WERI-Rb-1 (cell line): ENCODE results near the gene CRMP1.

Experiments
- DNase-seq: peaks from one replicate; pipeline ENCODE4 v3.0.0-alpha.2; 2020
- H3K27ac ChIP-seq: fragments of 250-450 bp; sonication (Bioruptor Pico); 2 replicates; pipeline ENCODE4 v1.5.1; 2020; ENCODE audit warnings: mild to moderate bottlenecking, moderate library complexity
- H3K27me3 ChIP-seq: fragments of 250-450 bp; sonication (Bioruptor Pico); 2 replicates; pipeline ENCODE4 v1.5.1; 2021; ENCODE audit warnings: mild to moderate bottlenecking, low read depth, moderate library complexity; ENCODE audit not compliant: insufficient read depth, severe bottlenecking
- H3K36me3 ChIP-seq: fragments of 250-450 bp; sonication (Bioruptor Pico); 2 replicates; pipeline ENCODE4 v1.5.1; 2020; ENCODE audit warnings: mild to moderate bottlenecking, moderate library complexity
- H3K4me3 ChIP-seq: 2 replicates; pipeline ENCODE4 v1.5.1; 2011; ENCODE audit warnings: low read depth, mild to moderate bottlenecking, control low read depth, low read length
- H3K9me3 ChIP-seq: fragments of 250-450 bp; sonication (Bioruptor Pico); 2 replicates; pipeline ENCODE4 v1.5.1; 2021; ENCODE audit warnings: mild to moderate bottlenecking, moderate library complexity; ENCODE audit not compliant: severe bottlenecking
- TF ChIP-seq, protein P1 (sequence below): IDR thresholded peaks from 2 replicates; pipeline ENCODE4 v1.5.1; 2011; ENCODE audit warnings: low read depth, mild to moderate bottlenecking, control low read depth, inconsistent platforms, low read length

CRMP1 gene

DNA sequence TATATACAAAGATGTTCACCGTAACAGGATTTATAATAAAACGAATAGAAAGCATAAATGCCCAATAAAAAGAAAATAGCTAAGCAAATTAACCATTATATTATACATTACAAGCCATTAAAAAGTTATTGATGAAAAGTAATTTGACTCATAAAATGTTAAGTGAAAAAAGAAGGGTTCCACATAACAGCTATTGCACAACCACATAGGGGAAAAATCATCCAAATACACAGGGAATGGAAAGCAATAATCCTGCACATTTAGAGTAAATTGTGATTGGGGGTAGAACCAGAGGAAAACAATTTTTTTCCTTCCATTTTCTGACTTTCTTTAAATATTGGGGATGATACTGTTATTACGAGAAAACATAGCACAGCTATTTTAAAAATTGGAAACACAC lies 38.0 kb downstream of the CRMP1 start:
- peaks cover 93% of the 10 kb centered on the region for H3K36me3 ChIP-seq

DNA sequence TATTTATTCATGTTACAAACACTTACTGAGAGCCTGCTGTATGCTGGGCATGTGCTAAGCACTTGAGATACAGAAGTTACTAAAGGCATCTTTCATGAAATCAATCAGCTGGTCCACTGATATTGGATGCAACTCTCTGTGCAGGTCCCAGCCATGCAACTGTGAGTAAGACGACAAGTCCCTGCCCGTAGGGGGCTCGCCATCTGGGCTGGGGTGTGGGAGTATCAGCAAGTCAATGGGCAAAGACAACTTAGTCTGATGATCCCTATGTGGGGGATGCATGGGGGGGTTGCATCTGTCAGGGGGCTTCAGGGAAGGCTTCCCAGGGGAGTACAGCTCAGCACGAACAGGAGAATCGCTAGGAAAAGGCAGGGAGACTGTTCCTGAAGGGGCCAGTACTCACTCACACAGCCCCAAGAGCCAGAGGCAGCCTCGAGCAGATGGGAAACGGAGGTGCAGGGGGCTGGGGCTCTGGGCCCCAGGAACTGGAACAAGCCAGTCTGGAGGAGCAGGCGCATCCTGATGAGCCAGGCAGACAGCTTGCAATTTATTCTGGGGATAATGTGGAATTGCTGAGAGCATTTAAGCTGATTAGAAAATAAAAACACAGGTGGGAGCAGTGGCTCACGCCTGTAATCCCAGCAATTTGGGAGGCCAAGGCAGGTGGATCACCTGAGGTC lies 40.2 kb downstream of the CRMP1 start:
- peak; percentile 96 for DNase-seq
- TF ChIP-seq, protein P1, sequence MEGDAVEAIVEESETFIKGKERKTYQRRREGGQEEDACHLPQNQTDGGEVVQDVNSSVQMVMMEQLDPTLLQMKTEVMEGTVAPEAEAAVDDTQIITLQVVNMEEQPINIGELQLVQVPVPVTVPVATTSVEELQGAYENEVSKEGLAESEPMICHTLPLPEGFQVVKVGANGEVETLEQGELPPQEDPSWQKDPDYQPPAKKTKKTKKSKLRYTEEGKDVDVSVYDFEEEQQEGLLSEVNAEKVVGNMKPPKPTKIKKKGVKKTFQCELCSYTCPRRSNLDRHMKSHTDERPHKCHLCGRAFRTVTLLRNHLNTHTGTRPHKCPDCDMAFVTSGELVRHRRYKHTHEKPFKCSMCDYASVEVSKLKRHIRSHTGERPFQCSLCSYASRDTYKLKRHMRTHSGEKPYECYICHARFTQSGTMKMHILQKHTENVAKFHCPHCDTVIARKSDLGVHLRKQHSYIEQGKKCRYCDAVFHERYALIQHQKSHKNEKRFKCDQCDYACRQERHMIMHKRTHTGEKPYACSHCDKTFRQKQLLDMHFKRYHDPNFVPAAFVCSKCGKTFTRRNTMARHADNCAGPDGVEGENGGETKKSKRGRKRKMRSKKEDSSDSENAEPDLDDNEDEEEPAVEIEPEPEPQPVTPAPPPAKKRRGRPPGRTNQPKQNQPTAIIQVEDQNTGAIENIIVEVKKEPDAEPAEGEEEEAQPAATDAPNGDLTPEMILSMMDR: no peak; the same call in 1 of the 2 replicates
- no peak overlapping the region; the same call in 1 of the 2 replicates for H3K4me3 ChIP-seq
- peak overlapping the region; percentile 91 for H3K27ac ChIP-seq
- H3K9me3 ChIP-seq: no peaks in the 10 kb centered on the region
- peaks cover 93% of the 10 kb centered on the region for H3K36me3 ChIP-seq
- no peaks in the 10 kb centered on the region for H3K27me3 ChIP-seq

More for the DNA sequence above, 38.0 kb downstream of the CRMP1 start:
- no peaks in the 10 kb centered on the region for H3K9me3 ChIP-seq
- TF ChIP-seq, protein P1: no peak
- no peak overlapping the region for H3K27ac ChIP-seq
- no peak overlapping the region for H3K4me3 ChIP-seq
- DNase-seq: no peak
- H3K27me3 ChIP-seq: no peaks in the 10 kb centered on the region

DNA sequence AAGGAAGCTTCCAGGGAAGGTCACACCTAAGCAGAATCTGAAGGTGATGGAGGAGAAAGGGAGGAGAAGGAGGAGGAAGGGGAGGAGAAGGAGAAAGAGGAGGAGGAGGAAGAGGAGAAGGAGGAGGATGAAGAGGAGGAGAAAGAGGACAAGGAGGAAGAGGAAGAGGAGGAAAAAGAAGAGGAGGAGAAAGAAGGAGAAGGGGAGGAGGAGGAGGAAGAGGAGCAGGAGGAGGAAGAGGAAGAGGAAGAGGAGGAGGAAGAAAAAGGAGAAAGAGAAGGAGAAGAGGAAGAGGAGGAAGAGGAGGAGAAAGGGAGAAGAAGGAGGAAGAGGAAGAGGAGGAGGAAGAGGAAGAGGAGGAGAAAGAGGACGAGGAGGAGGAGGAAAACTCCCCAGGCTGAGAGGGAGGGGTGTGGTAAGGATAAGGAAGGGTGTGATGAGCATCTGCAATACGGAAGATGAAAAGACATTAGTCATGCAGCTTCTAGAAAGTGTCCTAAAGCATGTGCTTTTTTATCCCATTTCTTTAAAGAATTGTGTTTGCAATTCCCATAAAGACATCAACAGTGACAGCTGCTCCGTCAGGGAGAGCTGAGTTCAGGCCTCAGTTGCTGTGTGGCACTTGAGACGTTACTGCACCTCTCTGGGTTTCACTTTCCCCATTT lies 41.1 kb downstream of the CRMP1 start:
- no peak for DNase-seq
- TF ChIP-seq, protein P1: no peak
- Histone ChIP-seq H3K27ac (peak overlapping the region; percentile 91), H3K27me3 (no peaks in the 10 kb centered on the region), H3K36me3 (peaks cover 94% of the 10 kb centered on the region), H3K4me3 (no peak overlapping the region), H3K9me3 (no peaks in the 10 kb centered on the region)

DNA sequence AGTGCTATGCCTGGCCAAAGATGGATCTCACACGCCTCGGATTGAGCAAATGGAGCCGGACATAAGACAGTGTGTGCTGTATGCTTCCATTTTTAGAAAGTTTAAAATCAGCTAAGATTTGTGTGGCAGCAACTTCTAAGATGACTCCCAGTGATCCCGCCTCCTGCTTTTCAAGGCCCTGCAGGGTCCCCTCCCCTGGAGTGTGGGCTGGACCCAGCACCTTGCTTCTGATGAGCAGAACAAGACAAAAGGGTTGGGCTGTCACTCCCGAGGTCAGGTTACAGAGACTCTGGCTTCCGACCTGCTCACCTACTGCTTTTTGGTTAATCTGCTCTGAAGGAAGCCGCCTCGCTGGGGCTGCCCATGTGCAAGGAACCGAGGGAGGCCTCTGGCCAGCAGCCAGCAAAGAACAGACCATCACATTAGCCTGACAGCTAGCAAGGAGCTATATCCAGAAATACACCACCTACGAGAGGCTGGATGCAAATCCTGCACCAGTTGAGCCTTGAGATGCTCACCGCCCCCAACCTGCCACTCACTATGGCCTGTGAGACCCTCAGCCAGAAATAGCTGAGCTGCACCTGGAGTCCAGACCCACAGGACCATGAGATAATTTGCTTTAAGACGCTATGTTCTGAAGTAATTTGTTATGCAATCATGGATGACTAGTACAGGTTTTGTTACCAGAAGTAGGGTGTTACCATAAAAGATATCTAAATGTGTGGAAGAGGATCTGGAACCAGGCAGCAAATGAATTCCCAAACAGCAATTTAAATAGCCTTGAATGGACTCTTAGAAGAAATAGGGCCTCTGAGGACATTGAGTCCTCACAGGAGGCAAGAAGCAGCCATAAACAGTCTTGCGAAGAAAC lies 47.6 kb downstream of the CRMP1 start:
- Histone ChIP-seq H3K27ac (no peak overlapping the region), H3K9me3 (no peaks in the 10 kb centered on the region), H3K4me3 (no peak overlapping the region), H3K36me3 (peaks cover 100% of the 10 kb centered on the region), H3K27me3 (no peaks in the 10 kb centered on the region)
- TF ChIP-seq, protein P1: no peak
- DNase-seq: no peak

DNA sequence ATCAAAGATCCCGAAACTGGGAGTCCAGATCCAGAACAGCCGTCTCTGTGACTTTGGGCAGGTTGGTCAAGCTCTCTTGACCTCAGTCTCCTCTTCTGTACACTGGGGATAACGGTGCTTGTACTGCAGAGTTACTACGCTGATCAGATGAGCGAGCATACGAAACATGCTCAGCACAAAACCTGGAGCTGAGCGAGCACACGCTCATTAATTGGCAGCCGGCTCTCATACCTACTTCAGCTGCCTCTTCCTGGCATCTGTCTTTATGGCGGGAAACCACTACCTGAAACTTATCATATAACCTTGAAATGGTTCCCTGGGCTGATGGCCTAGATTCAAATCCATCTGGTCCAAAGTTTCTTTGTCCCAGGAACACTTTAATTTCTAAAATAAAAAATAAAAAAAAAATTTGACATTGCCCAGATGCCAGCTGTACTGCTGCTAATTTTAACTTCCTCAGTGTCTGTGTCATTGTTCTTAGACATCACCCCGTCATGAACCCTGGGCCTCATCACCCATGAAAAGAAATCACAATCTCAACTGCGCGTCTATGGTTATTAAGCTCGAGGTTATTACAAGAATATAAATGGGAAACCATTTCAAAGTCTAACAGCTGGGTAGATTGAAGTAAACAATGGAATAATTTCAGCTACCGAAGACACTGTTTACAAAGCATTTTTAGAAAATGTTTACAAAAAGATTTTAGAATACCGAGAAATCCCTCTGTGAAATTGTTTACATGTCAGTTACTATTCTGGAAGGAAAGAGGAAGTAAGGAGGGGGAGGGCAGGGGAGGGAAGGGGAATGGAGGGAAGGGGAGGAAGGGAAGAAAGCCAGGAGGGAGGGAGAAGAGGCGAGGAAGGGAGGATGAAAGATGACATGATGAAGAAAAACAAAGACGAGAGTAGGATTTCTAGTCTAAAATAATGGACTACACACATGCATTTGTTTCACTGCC lies 49.0 kb downstream of the CRMP1 start:
- no peak overlapping the region for H3K27ac ChIP-seq
- H3K27me3 ChIP-seq: no peaks in the 10 kb centered on the region
- no peak overlapping the region for H3K4me3 ChIP-seq
- H3K36me3 ChIP-seq: peaks cover 100% of the 10 kb centered on the region
- no peaks in the 10 kb centered on the region for H3K9me3 ChIP-seq
- TF ChIP-seq, protein P1: no peak
- no peak for DNase-seq
